ENCODE data around the gene CPNE5. TPM values are rescaled to one million over a fixed set of nuclear protein-coding genes. Genes with fewer than 3 reads are reported as not detected.

The CPNE5 gene
- total and polyA plus RNA-seq, 9 of the 15 experiments (the other 6 are each of a cell fraction or from before 2014, with no cell fraction given), result 0.14 to 1.0 (median 0.46) TPM; not detected in 2

DNA sequence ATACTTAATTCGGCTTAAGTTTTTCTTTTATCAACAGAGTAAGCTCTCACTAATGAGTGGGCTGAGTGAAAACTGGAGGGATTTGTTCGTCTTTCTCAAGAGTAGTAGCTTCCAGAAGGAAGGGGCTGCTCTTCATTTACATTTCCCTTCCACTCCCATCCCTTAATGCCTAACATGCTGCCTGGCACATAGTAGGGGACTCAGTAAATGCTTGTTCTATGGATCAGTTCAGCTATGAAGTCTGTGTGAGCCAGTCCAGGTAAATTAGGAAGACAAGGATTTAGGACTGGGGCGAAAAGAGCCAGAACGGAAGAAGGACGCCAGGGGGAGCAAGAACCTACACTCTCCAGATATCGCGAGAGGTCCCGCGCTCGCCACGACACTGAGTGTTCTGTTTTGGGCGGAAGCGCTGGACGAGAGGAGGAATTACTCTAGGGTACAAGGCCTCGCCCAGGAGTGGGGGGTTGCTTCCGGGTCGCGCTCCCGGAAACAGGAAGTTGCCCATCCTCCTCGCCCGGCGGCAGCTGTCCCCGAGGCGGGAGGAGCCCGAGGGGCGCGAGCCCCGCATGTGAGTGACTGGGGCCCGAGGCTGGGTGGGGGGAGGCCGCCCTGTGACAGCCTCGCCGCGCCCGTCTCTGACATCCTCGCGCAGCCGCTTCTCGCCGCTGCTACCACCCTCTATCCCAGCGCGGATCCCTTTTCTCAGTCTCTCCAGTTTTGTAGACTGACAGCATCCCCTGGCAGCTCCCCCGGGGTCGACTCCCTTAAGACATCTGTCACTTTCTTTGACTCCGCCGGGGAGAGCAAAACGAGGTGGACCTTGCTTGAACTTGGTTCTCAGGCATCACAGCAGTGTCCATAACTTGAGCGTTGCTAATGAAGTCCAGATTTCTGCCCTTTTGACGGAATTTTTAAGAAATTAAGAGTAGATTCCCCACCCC is 46.5 kb upstream of the CPNE5 start, which contains the start of gene C6orf89 (continued):
- TF ChIP-seq, protein P1, sequence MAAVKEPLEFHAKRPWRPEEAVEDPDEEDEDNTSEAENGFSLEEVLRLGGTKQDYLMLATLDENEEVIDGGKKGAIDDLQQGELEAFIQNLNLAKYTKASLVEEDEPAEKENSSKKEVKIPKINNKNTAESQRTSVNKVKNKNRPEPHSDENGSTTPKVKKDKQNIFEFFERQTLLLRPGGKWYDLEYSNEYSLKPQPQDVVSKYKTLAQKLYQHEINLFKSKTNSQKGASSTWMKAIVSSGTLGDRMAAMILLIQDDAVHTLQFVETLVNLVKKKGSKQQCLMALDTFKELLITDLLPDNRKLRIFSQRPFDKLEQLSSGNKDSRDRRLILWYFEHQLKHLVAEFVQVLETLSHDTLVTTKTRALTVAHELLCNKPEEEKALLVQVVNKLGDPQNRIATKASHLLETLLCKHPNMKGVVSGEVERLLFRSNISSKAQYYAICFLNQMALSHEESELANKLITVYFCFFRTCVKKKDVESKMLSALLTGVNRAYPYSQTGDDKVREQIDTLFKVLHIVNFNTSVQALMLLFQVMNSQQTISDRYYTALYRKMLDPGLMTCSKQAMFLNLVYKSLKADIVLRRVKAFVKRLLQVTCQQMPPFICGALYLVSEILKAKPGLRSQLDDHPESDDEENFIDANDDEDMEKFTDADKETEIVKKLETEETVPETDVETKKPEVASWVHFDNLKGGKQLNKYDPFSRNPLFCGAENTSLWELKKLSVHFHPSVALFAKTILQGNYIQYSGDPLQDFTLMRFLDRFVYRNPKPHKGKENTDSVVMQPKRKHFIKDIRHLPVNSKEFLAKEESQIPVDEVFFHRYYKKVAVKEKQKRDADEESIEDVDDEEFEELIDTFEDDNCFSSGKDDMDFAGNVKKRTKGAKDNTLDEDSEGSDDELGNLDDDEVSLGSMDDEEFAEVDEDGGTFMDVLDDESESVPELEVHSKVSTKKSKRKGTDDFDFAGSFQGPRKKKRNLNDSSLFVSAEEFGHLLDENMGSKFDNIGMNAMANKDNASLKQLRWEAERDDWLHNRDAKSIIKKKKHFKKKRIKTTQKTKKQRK (IDR thresholded peaks at IDR 0.05; ENCODE audit: borderline replicate concordance, low read depth, low read length), result no peak
- TF ChIP-seq, protein P2, sequence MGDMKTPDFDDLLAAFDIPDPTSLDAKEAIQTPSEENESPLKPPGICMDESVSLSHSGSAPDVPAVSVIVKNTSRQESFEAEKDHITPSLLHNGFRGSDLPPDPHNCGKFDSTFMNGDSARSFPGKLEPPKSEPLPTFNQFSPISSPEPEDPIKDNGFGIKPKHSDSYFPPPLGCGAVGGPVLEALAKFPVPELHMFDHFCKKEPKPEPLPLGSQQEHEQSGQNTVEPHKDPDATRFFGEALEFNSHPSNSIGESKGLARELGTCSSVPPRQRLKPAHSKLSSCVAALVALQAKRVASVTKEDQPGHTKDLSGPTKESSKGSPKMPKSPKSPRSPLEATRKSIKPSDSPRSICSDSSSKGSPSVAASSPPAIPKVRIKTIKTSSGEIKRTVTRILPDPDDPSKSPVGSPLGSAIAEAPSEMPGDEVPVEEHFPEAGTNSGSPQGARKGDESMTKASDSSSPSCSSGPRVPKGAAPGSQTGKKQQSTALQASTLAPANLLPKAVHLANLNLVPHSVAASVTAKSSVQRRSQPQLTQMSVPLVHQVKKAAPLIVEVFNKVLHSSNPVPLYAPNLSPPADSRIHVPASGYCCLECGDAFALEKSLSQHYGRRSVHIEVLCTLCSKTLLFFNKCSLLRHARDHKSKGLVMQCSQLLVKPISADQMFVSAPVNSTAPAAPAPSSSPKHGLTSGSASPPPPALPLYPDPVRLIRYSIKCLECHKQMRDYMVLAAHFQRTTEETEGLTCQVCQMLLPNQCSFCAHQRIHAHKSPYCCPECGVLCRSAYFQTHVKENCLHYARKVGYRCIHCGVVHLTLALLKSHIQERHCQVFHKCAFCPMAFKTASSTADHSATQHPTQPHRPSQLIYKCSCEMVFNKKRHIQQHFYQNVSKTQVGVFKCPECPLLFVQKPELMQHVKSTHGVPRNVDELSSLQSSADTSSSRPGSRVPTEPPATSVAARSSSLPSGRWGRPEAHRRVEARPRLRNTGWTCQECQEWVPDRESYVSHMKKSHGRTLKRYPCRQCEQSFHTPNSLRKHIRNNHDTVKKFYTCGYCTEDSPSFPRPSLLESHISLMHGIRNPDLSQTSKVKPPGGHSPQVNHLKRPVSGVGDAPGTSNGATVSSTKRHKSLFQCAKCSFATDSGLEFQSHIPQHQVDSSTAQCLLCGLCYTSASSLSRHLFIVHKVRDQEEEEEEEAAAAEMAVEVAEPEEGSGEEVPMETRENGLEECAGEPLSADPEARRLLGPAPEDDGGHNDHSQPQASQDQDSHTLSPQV (IDR thresholded peaks at IDR 0.05), result peak; percentile 60
- TF ChIP-seq ZNF75A (CRISPR knock-in tag; IDR thresholded peaks at IDR 0.05) (no peak), BRD4 (IDR thresholded peaks at IDR 0.05) (peak; percentile 65), TSC22D4 (tag; IDR thresholded peaks at IDR 0.05) (no peak), TGIF2 (CRISPR knock-in tag; IDR thresholded peaks at IDR 0.05) (no peak; the same call in 1 of the 2 replicates), ZNF384 (IDR thresholded peaks at IDR 0.05; ENCODE audit: low read depth, low read length) (no peak), MTA3 (IDR thresholded peaks at IDR 0.05; ENCODE audit: borderline replicate concordance) (peak; percentile 92), ZSCAN32 (CRISPR knock-in tag; IDR thresholded peaks at IDR 0.05) (no peak), ZNF263 (CRISPR knock-in tag; IDR thresholded peaks at IDR 0.05; ENCODE audit: borderline replicate concordance) (peak; percentile 74; the same call in 1 of the 2 replicates), TRIM28 (IDR thresholded peaks at IDR 0.05) (peak; percentile 75; the same call in 1 of the 2 replicates), HDAC2 (IDR thresholded peaks at IDR 0.05) (peak; percentile 90), HMGN3 (IDR thresholded peaks at IDR 0.05; ENCODE audit: borderline replicate concordance, extremely low read depth, insufficient read length, low read depth, low read length) (peak; percentile 87), ATF1 (CRISPR knock-in tag; IDR thresholded peaks at IDR 0.05) (no peak), ATF1 (tag; IDR thresholded peaks at IDR 0.05) (peak; percentile 90), U2AF1 (optimal IDR thresholded peaks at IDR 0.05; ENCODE audit: low read depth, low read length) (peak; percentile 78)
- TF ChIP-seq, protein P3, sequence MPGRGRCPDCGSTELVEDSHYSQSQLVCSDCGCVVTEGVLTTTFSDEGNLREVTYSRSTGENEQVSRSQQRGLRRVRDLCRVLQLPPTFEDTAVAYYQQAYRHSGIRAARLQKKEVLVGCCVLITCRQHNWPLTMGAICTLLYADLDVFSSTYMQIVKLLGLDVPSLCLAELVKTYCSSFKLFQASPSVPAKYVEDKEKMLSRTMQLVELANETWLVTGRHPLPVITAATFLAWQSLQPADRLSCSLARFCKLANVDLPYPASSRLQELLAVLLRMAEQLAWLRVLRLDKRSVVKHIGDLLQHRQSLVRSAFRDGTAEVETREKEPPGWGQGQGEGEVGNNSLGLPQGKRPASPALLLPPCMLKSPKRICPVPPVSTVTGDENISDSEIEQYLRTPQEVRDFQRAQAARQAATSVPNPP (IDR thresholded peaks at IDR 0.05; ENCODE audit: borderline replicate concordance, insufficient read depth, insufficient read length), result no peak
